GM12878 (cell line): Measurements from ENCODE around the gene PORCN. TPM values are rescaled to one million over a fixed set of nuclear protein-coding genes. Genes with fewer than 3 reads are reported as not detected.
"Not testable (repeated sequence)": the region's sequence is repeated elsewhere in the genome, so short reads cannot be mapped to it uniquely, and the experiment has no call there.

ENCODE experiments used
- ATAC-seq: fragments of 200-7000 bp; cut with Tn5 transposase; 3 replicates; pipeline ENCODE4 v1.9.1; 2020; ENCODE audit warnings: mild to moderate bottlenecking, moderate library complexity
- BruUV-seq: library from RNA; stranded (reverse); fragments of 400-500 nt; replicated peaks from 2 replicates; lab custom pipeline; 2021; lab: Mats Ljungman, UMichigan
- CTCF ChIA-PET: fragments of 300-600 bp; sonication (Branson Sonifier 250); formaldehyde crosslinking; extraction: SDS; loops from one replicate; lab custom pipeline; 2021; ENCODE audit warnings: inconsistent platforms; lab: Yijun Ruan, JAX
- POLR2A ChIA-PET: fragments of 350-600 bp; formaldehyde crosslinking; extraction: SDS; loops from one replicate; lab custom pipeline; 2021; ENCODE audit warnings: inconsistent platforms; lab: Charles Lee
- RAD21 ChIA-PET: fragments of 300-600 bp; sonication (Branson Sonifier 250); formaldehyde crosslinking; loops from one replicate; lab custom pipeline; 2023; ENCODE audit warnings: antibody characterized with exemption; ENCODE audit not compliant: unreplicated experiment; lab: Charles Lee
- SMC1A ChIA-PET: fragments of 300-600 bp; sonication (Branson Sonifier 250); formaldehyde crosslinking; loops from one replicate; lab custom pipeline; 2023; ENCODE audit not compliant: unreplicated experiment, uncharacterized antibody; lab: Charles Lee
- DNase-seq: peaks from one replicate; pipeline ENCODE4 v3.0.0-alpha.2; 2011; ENCODE audit warnings: low read depth, low spot score
- FAIRE-seq: peaks from 3 replicates; lab custom pipeline; 2011; peaks lifted over from hg19 to GRCh38; lab: Jason Lieb, UNC
- H2AFZ ChIP-seq: 2 replicates; pipeline ENCODE4 v1.6.0; 2011; ENCODE audit warnings: low read depth, low read length, control low read depth; ENCODE audit not compliant: control insufficient read depth
- H3K27ac ChIP-seq: 2 replicates; pipeline ENCODE4 v1.5.1; 2011; ENCODE audit warnings: control low read depth; ENCODE audit not compliant: control insufficient read depth, insufficient read depth
- H3K27me3 ChIP-seq, 2 experiments: replicated peaks in 1 of 2; 2 replicates each; pipeline versions ENCODE4 v1.6.0 to v1.6.1; 2011; ENCODE audit warnings: low read length in 1 of 2; ENCODE audit not compliant: control insufficient read depth in 2 of 2, insufficient read depth in 2 of 2
- H3K36me3 ChIP-seq, 2 experiments: 2 replicates each; pipeline ENCODE4 v1.5.1; 2011; ENCODE audit warnings: low read length in 1 of 2; ENCODE audit not compliant: control insufficient read depth in 2 of 2, insufficient read depth in 2 of 2
- H3K4me1 ChIP-seq: 2 replicates; pipeline ENCODE4 v1.6.1; 2011; ENCODE audit warnings: mild to moderate bottlenecking, low read length, moderate library complexity, mixed read lengths; ENCODE audit not compliant: control insufficient read depth, insufficient read depth
- H3K4me2 ChIP-seq: 2 replicates; pipeline ENCODE4 v1.6.0; 2011; ENCODE audit warnings: control low read depth; ENCODE audit not compliant: control insufficient read depth, insufficient read depth
- H3K4me3 ChIP-seq: fragments of 200-600 bp; sonication (generic); 2 replicates; pipeline ENCODE4 v1.5.1; 2016
- H3K79me2 ChIP-seq: 2 replicates; pipeline ENCODE4 v1.6.0; 2011; ENCODE audit warnings: low read length; ENCODE audit not compliant: control insufficient read depth, insufficient read depth
- H3K9ac ChIP-seq: 2 replicates; pipeline ENCODE4 v1.8.0; 2011; ENCODE audit warnings: low read length, control low read depth, mixed read lengths; ENCODE audit not compliant: control insufficient read depth, insufficient read depth
- H3K9me3 ChIP-seq: replicated peaks from 3 replicates; pipeline ENCODE4 v1.5.1; 2011; ENCODE audit warnings: mild to moderate bottlenecking, low read length; ENCODE audit not compliant: control insufficient read depth, insufficient read depth
- H4K20me1 ChIP-seq: 2 replicates; pipeline ENCODE4 v1.6.0; 2011; ENCODE audit not compliant: control insufficient read depth, insufficient read depth
- EED ChIP-seq: sonication (generic); IDR thresholded peaks from 2 replicates; pipeline ENCODE4 v1.6.1; 2016; ENCODE audit warnings: antibody characterized with exemption, low read depth
- FOXK2 ChIP-seq: fragments of 450-650 bp; IDR thresholded peaks from 2 replicates; pipeline ENCODE4 v1.6.1; 2017; ENCODE audit warnings: mild to moderate bottlenecking, moderate library complexity
- GABPA ChIP-seq: IDR thresholded peaks from 2 replicates; pipeline ENCODE4 v1.6.1; 2014; ENCODE audit warnings: antibody characterized with exemption, low read depth, mild to moderate bottlenecking, inconsistent platforms
- HDAC6 ChIP-seq: fragments of 200-600 bp; sonication (generic); IDR thresholded peaks from one replicate; pipeline ENCODE4 v1.8.0; 2017; ENCODE audit warnings: antibody characterized with exemption; ENCODE audit not compliant: unreplicated experiment
- MEF2A ChIP-seq: IDR thresholded peaks from 2 replicates; pipeline ENCODE4 v1.6.1; 2011; ENCODE audit warnings: low read depth, mild to moderate bottlenecking, low read length, moderate library complexity; ENCODE audit not compliant: insufficient read depth
- NBN ChIP-seq: fragments of 450-650 bp; IDR thresholded peaks from 2 replicates; pipeline ENCODE4 v1.6.1; 2016
- NFIC ChIP-seq: IDR thresholded peaks from 2 replicates; pipeline ENCODE4 v1.6.1; 2012; ENCODE audit warnings: low read depth, mild to moderate bottlenecking, inconsistent platforms, low read length, moderate library complexity
- NR2F1 ChIP-seq: fragments of 450-650 bp; conservative IDR thresholded peaks from 2 replicates; pipeline ENCODE4 v1.6.1; 2017; ENCODE audit warnings: mild to moderate bottlenecking
- PKNOX1 ChIP-seq: fragments of 450-650 bp; IDR thresholded peaks from 2 replicates; pipeline ENCODE4 v1.6.1; 2016; ENCODE audit warnings: mild to moderate bottlenecking
- POLR2AphosphoS5 ChIP-seq: IDR thresholded peaks from 2 replicates; pipeline ENCODE4 v1.6.1; 2011; ENCODE audit warnings: mild to moderate bottlenecking, low read length, inconsistent platforms
- RB1 ChIP-seq: fragments of 450-650 bp; formaldehyde crosslinking; IDR thresholded peaks from 2 replicates; pipeline ENCODE4 v1.6.1; 2017; ENCODE audit warnings: mild to moderate bottlenecking, borderline replicate concordance
- SRF ChIP-seq, 2 experiments: IDR thresholded peaks; 2 replicates each; pipeline ENCODE4 v1.6.1; 2011; ENCODE audit warnings: low read depth in 2 of 2, low read length in 2 of 2, mild to moderate bottlenecking in 1 of 2, moderate library complexity in 1 of 2
- TARDBP ChIP-seq: IDR thresholded peaks from 2 replicates; pipeline ENCODE4 v1.6.1; 2016; ENCODE audit warnings: borderline replicate concordance
- TCF3 ChIP-seq: IDR thresholded peaks from 2 replicates; pipeline ENCODE4 v1.6.1; 2012; ENCODE audit warnings: low read depth, mild to moderate bottlenecking, low read length, borderline replicate concordance; ENCODE audit not compliant: insufficient read depth
- TCF7 ChIP-seq: IDR thresholded peaks from 2 replicates; pipeline ENCODE4 v1.6.1; 2014; ENCODE audit warnings: antibody characterized with exemption, borderline replicate concordance
- ZBTB4 ChIP-seq: fragments of 450-650 bp; formaldehyde crosslinking; IDR thresholded peaks from 2 replicates; pipeline ENCODE4 v1.4.0; 2022; ENCODE audit warnings: mild to moderate bottlenecking, moderate library complexity
- WGBS: methylation state at CpG from one replicate; pipeline ENCODE4 v1.1.6; 2016; ENCODE audit warnings: low lambda C conversion rate; ENCODE audit not compliant: insufficient replicate concordance, insufficient coverage; ENCODE audit errors: missing lambda C conversion rate; 5-methylcytosine and 5-hydroxymethylcytosine counted together
- in situ Hi-C: fragments of 300-500 bp; cut with MboI; formaldehyde crosslinking; loops from 9 replicates; pipeline ENCODE4 v1.14.3; 2018; ENCODE audit warnings: mixed read lengths
- intact Hi-C: fragments of 100-400 bp; cut with micrococcal nuclease; formaldehyde crosslinking; loops from one replicate; pipeline ENCODE4 v1.14.2; 2022; ENCODE audit not compliant: unreplicated experiment
- polyA plus RNA-seq, 11 experiments: library from polyadenylated mRNA; depleted of rRNA in 4 of 11; unstranded in 6 of 11; stranded (reverse) in 5 of 11; fragments of >200 nt; fragmentation: Nextera tagmentation in 4 of 11; fragmentation: Illumina TruSeq in 1 of 11; extraction: Ambion mirVana in 4 of 11; extraction: Trizol in 1 of 11; gene quantifications; 1 replicate in 1 of 11; 2 replicates in 10 of 11; pipeline versions ENCODE4 v1.2.1 to v1.2.3, GENCODE V29; 2011 to 2016; ENCODE audit warnings: inconsistent platforms in 2 of 11, missing spikeins in 2 of 11, low read depth in 1 of 11
- total RNA-seq, 4 experiments: library from RNA; depleted of rRNA in 3 of 4; stranded (reverse); fragments of >200 nt in 3 of 4; fragmentation: Illumina TruSeq in 1 of 4; extraction: Trizol in 1 of 4; gene quantifications; 2 replicates each; pipeline versions ENCODE4 v1.2.1 to v1.2.3, GENCODE V29; 2013 to 2021

The PORCN gene
- total and polyA plus RNA-seq, 10 of the 15 experiments (the other 5 are each of a cell fraction or from before 2014, with no cell fraction given): 0.27 to 21.0 (median 14.1) TPM

GRCh38 chrX:48525853-48526252 is 17.1 kb downstream of the PORCN start:
- FAIRE-seq, DNase-seq, H3K9ac ChIP-seq, H3K27ac ChIP-seq, SMC1A ChIA-PET, H4K20me1 ChIP-seq, CTCF ChIA-PET, in situ Hi-C loops, RAD21 ChIA-PET, H3K36me3 ChIP-seq, H3K9me3 ChIP-seq, intact Hi-C loops, H2AFZ ChIP-seq, H3K4me2 ChIP-seq, BruUV-seq, H3K4me3 ChIP-seq, ATAC-seq, H3K4me1 ChIP-seq, H3K27me3 ChIP-seq: not testable (repeated sequence)
- H3K79me2 ChIP-seq: peaks cover 19% of the 10 kb centered on the region
- 56% methylated on average over 5 of the region's 8 CpGs for WGBS
- POLR2A ChIA-PET: interaction anchor here (0.7 to 2.0 kb wide), 2 partner anchors 13 to 244 kb away, joined by 4 to 5 read pairs; partner anchors contain the start of gene TBC1D25

- no peaks in the 10 kb centered on the region for H3K4me1 ChIP-seq
- H3K4me3 ChIP-seq: no peak overlapping the region
- no peaks in the 10 kb centered on the region for H4K20me1 ChIP-seq
- POLR2A ChIA-PET: no interaction called here
- no peak overlapping the region for H2AFZ ChIP-seq
- BruUV-seq: no TSS peak
- intact Hi-C loops: no loop called here
- H3K9me3 ChIP-seq: no peaks in the 10 kb centered on the region
- no peak for DNase-seq
- no peak overlapping the region for H3K27ac ChIP-seq
- ATAC-seq: no peak
- H3K27me3 ChIP-seq: no peaks in the 10 kb centered on the region
- peaks cover 0 to 4% of the 10 kb centered on the region in 2 experiments for H3K36me3 ChIP-seq
- no peaks in the 10 kb centered on the region for H3K79me2 ChIP-seq
- 32% methylated on average over 3 of the region's 3 CpGs for WGBS
- in situ Hi-C loops: no loop called here
- CTCF ChIA-PET: no interaction called here
- SMC1A ChIA-PET: interaction anchor here (0.6 to 0.8 kb wide), 2 partner anchors 8 to 17 kb away, joined by 3 read pairs; no protein-coding TSS in a partner anchor
- H3K4me2 ChIP-seq: no peak overlapping the region
- no peak overlapping the region for H3K9ac ChIP-seq
- FAIRE-seq: no peak
- RAD21 ChIA-PET: no interaction called here
- no peak for TF ChIP-seq MEF2A
- no peak for TF ChIP-seq NFIC
- TF ChIP-seq TCF7: no peak
- TF ChIP-seq NBN: no peak
- no peak for TF ChIP-seq EED
- no peak for TF ChIP-seq FOXK2
- TF ChIP-seq POLR2AphosphoS5: no peak
- TF ChIP-seq GABPA: no peak
- no peak for TF ChIP-seq PKNOX1
- TF ChIP-seq TCF3: no peak
- TF ChIP-seq NR2F1: no peak
- TF ChIP-seq ZBTB4: no peak
- TF ChIP-seq TARDBP: no peak
- no peak for TF ChIP-seq RB1
- TF ChIP-seq HDAC6: no peak
- no peak for TF ChIP-seq SRF (IDR thresholded peaks at IDR 0.05; ENCODE audit: low read depth in 2 of 2, low read length in 2 of 2)
Observed at GRCh38 chrX:48530736-48531135, 21.9 kb downstream of the PORCN start.
